GM12892 (cell line): ENCODE data around the gene SRD5A1.

ENCODE experiments used
- DNase-seq: peaks from one replicate; pipeline ENCODE4 v3.0.0; 2011; ENCODE audit not compliant: insufficient read length
- FAIRE-seq: peaks from 2 replicates; lab custom pipeline; 2011; peaks lifted over from hg19 to GRCh38; lab: Jason Lieb, UNC
- POLR2A ChIP-seq: IDR thresholded peaks from 2 replicates; pipeline ENCODE4 v1.6.1; 2011; ENCODE audit warnings: low read depth, low read length, control low read depth
- POLR2AphosphoS5 ChIP-seq: IDR thresholded peaks from 2 replicates; pipeline ENCODE4 v1.6.1; 2011; ENCODE audit warnings: low read depth, low read length, control low read depth
- TAF1 ChIP-seq: IDR thresholded peaks from 2 replicates; pipeline ENCODE4 v1.6.1; 2011; ENCODE audit warnings: low read depth, mild to moderate bottlenecking, control low read depth, low read length, borderline replicate concordance

Gene SRD5A1

GRCh38 chr5:6604946-6605345 lies 28.3 kb upstream of the SRD5A1 start:
- FAIRE-seq (no peak), DNase-seq (no peak)
- TF ChIP-seq POLR2AphosphoS5 = no peak
- TF ChIP-seq POLR2A = no peak
- TF ChIP-seq TAF1 = no peak

- DNase-seq (no peak), FAIRE-seq (no peak)
- no peak for TF ChIP-seq TAF1
- no peak for TF ChIP-seq POLR2AphosphoS5
- TF ChIP-seq POLR2A = no peak
Observed at GRCh38 chr5:6606884-6607558, 26.2 kb upstream of the SRD5A1 start.

- no peak for TF ChIP-seq POLR2AphosphoS5
- TF ChIP-seq POLR2A = no peak
- TF ChIP-seq TAF1 = no peak
- no peak for FAIRE-seq
- no peak for DNase-seq
Observed at GRCh38 chr5:6607559-6607936, 25.7 kb upstream of the SRD5A1 start.

- FAIRE-seq = no peak
- TF ChIP-seq POLR2AphosphoS5 = no peak
- no peak for TF ChIP-seq POLR2A
- TF ChIP-seq TAF1 = no peak
Observed at GRCh38 chr5:6608016-6608415, 25.2 kb upstream of the SRD5A1 start.

GRCh38 chr5:6611334-6612256 lies 21.6 kb upstream of the SRD5A1 start:
- DNase-seq = no peak
- FAIRE-seq = no peak
- TF ChIP-seq TAF1 = no peak

More at GRCh38 chr5:6608016-6608415, 25.2 kb upstream of the SRD5A1 start:
- no peak for DNase-seq

GRCh38 chr5:6615034-6615815 lies 18.0 kb upstream of the SRD5A1 start:
- FAIRE-seq (no peak), DNase-seq (no peak)
- TF ChIP-seq POLR2AphosphoS5 (no peak), POLR2A (no peak), TAF1 (no peak)

- no peak for FAIRE-seq
- no peak for DNase-seq
- no peak for TF ChIP-seq TAF1
- no peak for TF ChIP-seq POLR2A
- no peak for TF ChIP-seq POLR2AphosphoS5
Observed at GRCh38 chr5:6616632-6617031, 16.6 kb upstream of the SRD5A1 start.

- DNase-seq = no peak
- FAIRE-seq = no peak
- TF ChIP-seq POLR2A (no peak), POLR2AphosphoS5 (no peak), TAF1 (no peak)
Observed at GRCh38 chr5:6623228-6623627, 10.0 kb upstream of the SRD5A1 start.

GRCh38 chr5:6623941-6624340 lies 9.3 kb upstream of the SRD5A1 start:
- FAIRE-seq (no peak), DNase-seq (no peak)
- TF ChIP-seq TAF1 (no peak), POLR2A (no peak; the same call in 1 of the 2 replicates), POLR2AphosphoS5 (no peak)

GRCh38 chr5:6626508-6626907 lies 6.7 kb upstream of the SRD5A1 start:
- no peak for FAIRE-seq
- DNase-seq = no peak
- no peak for TF ChIP-seq POLR2A
- TF ChIP-seq TAF1 = no peak
- no peak for TF ChIP-seq POLR2AphosphoS5

- no peak for FAIRE-seq
- no peak for DNase-seq
- TF ChIP-seq POLR2AphosphoS5 (no peak), TAF1 (no peak), POLR2A (no peak)
Observed at GRCh38 chr5:6631441-6631840, 1.8 kb upstream of the SRD5A1 start.
